ENCODE data around the gene TAF13.
"Not testable (repeated sequence)": the region's sequence is repeated elsewhere in the genome, so short reads cannot be mapped to it uniquely, and the experiment has no call there.

Gene TAF13

DNA sequence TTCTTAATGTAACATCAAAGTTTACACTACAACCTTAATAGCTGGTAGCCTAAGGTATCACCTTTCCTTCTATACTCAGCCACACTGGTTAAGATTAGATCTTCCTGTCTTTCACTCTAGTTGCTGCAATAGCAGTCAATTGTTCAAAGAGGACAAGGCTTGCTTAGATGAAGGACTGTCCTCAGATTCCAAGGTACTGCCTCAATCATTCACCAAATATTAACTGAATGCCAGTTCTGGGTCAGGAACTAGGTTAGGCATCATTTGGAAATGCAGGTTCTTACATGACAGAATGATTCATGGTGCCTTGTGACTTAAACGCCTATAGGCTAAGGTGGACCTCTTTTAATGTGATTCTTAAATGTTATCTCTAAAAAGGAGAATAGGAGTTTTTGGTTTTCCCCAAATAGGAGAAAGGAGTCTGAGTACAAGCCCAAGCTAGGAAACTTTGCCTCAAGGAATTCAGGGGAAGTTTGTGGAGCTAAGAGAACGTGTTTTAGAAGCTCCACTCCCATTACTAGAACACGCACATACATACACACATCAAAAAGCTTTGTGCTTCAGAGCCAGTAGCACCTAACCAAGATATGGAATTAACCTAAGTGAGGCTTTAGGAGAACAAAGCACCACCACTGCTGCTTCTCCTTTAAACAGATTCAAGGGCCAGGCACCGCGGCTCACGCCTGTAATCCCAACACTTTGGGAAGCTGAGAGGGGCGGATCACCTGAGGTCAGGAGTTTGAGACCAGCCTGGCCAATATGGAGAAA, 25.4 kb downstream of the TAF13 start:
- FAIRE-seq (no peak), DNase-seq (ENCODE audit: insufficient read length, low spot score) (no peak)

DNA sequence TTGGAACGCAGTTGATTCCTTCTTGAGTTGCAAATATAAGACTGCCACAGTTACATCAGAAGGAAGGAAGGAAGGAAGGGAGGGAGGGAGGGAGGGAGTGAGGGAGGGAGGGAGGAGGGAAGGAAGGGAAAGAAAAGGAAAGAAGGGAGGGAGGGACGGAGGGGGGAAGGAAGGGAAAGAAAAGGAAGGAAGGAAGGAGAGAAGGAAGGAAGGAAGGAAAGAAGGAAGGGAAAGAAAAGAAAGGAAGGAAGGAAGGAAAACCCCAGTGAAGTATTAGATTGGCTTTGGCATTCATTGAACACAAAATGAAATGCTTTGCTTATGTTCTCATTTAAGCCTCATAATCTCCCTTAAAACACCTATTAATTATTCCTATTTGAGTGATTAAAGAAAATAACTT, 27.5 kb downstream of the TAF13 start:
- FAIRE-seq: no peak
- no peak for DNase-seq (ENCODE audit: insufficient read length, low spot score)

DNA sequence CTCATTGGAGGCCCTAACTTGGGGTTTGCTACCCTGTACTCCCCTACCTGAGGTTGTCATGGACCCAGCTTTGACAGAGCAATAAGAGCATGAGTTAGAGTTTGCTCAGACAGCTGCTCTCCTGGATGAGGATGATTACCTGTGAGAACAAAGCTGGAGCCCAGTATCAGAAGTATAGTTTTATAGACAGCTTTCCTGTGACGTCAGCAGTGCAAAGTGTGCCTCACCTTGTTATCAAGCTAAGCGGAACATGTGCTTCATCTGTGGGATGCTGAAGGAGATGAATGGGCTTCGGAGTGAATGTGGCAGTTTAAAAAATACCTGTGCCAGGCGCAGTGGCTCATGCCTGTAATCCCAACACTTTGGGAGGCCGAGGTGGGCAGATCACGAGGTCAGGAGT, 28.5 kb downstream of the TAF13 start:
- DNase-seq (ENCODE audit: insufficient read length, low spot score): no peak

DNA sequence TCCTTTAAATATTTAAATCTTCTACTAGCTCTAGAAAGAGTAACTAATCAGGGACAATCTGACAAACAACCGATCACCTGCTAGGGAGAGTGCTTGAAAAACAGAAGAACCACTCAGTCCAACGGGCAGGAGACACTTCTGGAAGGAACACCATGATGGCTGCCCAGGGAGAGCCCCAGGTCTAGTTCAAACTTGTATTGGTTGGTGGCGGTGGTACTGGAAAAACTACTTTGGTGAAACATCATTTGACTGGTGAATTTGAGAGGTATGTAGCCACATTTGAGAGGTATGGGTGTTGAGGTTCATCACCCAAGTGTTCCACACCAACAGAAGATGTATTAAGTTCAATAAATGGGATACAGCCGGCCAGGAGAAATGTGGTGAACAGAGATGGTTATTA, 29.1 kb downstream of the TAF13 start:
- no peak for FAIRE-seq
- no peak for DNase-seq (ENCODE audit: insufficient read length, low spot score)

More for the DNA sequence above, 28.5 kb downstream of the TAF13 start:
- FAIRE-seq: no peak

DNA sequence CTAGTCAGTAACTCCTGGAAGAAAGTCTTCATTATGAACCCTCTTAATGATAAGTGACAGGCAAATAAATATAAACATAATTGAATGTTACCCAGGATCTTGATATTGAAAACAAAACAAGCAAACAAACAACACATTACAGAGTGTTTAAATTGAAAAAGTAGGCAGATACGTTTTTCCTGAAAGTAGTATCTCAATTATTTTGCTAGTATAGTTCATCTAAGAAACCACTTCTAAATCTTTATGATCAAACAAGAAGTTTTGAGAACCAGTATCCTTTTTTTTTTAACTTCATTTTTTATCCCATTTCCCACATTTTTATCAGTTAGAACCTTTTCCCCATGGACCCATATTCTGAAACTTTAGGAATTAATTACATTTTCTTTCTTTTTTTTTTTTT, 30.2 kb downstream of the TAF13 start:
- DNase-seq (ENCODE audit: insufficient read length, low spot score) (no peak), FAIRE-seq (no peak)

DNA sequence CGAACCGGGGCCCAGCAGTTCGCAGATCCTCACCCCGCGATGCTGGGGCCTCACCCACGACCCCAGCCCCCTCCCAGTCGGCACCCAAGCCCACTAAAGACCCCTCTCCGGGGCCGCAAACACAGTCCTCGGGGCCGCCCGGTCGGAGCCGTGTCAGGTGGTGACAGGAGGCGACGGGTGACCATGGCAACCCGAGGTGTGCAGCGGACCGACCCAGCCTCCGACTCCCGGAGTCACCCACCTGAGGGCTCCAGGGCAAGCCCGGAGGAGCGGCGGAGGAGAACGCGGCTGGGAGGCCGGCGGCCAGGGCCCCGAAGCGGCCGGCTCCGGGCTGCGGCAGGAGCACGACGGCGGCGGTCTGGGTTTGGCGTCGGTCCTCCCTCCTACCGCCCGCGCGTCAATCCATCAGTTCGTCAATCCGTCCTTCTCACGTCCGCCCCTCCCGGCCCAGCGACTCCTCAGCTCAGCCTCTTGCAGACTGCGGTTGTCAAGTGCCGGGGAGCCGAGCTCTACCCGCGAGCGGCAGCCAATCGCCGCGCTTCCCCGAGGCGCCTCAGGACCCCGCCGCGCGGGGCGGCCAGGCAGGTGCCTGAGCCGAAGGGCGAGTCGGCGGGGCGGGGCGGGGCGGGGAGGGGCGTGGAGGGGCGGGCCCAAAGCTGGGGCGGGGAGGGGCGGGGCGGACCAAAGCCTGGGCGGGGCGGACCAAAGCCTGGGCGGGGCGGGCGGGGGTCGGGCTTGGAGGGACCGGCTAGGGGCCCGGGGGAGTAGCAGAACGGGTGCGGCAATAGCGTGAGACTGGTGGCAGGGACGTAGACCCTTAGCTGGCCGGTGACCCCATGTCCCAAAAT, 34.0 kb downstream of the TAF13 start, which contains the start of gene WDR47:
TSS of gene WDR47 (minus strand) at position 482 of the 848 bp plus-strand sequence. CDS start 18,590 bp downstream, outside the sequence.
- peak; percentile 98 for DNase-seq (ENCODE audit: insufficient read length, low spot score)
- no peak for FAIRE-seq

DNA sequence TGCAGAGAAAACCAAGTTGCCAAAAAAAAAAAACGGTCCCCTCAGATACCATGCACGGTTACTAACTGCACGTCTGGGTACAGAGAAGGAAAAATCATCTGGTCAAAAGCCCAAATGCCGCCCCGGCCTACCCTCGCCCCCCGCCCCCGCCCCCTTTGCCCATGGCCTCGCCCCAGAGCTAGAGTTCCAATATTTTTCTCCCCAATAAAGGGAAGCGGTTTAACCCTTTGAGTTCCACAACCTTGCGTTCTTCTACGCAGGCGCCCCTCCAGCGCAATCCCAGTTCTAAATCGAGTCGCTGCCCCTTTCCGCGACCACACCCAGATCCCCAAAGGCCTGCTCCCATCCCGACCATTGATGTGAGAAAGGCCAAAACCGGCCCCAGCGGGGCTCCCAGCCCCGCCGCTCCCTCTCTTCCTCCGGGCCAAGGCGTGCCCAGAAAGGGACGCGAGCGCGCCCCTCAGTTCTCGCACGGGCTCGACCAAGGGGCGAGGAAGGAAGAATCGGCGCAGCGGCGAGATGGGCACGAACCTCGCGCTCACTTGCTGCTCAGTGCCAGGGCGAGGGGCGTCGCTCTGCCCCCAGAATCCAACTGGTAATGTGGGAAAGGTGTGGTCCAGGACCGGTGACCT, 34.7 kb downstream of the TAF13 start:
- FAIRE-seq (no peak), DNase-seq (ENCODE audit: insufficient read length, low spot score) (peak; percentile 28)

DNA sequence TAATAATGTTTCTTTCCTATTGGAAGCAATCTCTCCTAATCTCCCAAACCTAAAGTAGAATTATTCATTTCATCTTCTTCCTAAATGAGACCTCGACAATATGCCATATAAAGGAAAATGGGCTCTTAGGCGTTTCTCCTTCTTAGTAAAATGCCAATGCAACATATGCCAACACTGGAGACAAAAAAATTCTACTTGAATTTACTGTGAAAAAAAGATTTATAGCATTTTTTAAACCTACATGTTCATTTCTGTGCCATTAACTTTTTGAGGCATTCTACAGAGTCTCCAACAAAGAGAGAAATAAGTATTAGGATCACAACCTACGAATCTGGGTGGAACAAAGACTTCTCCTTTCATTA, 35.2 kb downstream of the TAF13 start:
- DNase-seq (ENCODE audit: insufficient read length, low spot score) (no peak), FAIRE-seq (no peak)

DNA sequence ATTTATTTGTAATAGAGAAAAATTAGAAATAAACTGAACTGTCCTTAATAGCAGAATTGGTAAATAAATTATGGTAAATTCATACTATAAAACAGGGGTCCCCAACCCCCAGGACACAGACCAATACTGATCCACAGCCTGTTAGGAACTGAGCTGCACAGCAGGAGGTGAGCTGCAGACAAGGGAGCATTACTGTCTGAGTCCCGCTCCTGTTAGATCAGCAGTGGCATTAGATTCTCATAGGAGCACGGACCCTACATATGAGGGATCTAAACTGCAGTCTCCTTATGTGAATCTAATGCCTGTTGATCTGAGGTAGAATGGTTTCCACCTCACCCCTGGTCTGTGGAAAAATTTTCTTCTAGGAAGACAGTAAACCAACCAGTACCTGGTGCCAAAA, 41.4 kb downstream of the TAF13 start:
- DNase-seq (ENCODE audit: insufficient read length, low spot score) (no peak), FAIRE-seq (no peak)

DNA sequence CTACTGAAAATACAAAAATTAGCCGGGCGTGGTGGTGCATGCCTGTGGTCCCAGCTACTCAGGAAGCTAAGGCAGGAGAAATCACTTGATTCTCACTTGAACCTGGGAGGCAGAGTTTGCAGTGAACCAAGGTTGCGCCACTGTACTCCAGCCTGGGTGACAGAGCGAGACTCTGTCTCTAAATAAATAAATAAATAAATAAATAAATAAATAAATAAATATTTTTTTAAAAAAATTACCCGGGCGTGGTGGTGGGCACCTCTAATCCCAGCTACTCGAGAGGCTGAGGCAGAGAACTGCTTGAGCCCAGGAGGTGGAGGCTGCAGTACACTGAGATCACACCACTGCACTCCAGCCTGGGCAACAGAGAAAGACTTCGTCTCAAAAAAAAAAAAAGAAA, 46.3 kb downstream of the TAF13 start:
- not testable (repeated sequence) for FAIRE-seq; DNase-seq (ENCODE audit: insufficient read length, low spot score)

DNA sequence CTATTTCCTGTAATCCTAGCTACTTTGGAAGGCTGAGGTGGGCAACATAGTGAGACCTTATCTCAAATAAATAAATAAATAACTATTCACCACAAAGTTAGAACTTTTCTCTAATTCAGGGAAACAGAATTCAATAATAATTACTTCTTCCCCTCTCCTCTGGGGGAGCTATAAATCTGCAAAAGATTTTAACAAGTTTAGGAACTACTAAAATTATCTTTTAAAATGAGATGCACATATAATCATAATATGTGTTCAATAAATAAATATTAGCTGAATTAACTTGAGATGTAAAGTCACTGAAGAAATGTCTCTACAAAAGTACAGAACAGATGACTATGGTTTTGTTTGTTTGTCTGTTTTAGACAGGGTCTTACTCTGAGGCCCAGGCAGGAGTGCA, 48.0 kb downstream of the TAF13 start:
- no peak for DNase-seq (ENCODE audit: insufficient read length, low spot score)
- FAIRE-seq: no peak

DNA sequence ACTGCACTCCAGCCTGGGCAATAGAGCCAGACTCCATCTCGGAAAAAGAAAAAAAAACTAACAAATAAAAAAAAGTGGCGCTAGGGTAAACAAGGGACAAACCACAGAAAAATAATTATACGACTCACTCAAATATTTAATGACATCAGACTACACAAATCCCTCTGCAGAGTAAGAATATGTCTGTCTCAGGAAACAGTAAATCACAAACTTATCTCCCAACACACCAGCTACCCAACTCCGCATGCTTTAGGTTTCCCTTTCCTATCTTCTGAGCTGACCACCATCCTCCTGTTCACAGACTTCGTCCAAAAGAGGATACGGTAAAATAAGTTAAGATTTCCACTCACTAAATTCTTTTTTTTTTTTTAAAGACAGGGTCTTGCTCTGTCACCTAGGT, 50.1 kb downstream of the TAF13 start:
- DNase-seq (ENCODE audit: insufficient read length, low spot score): no peak
- FAIRE-seq: no peak

DNA sequence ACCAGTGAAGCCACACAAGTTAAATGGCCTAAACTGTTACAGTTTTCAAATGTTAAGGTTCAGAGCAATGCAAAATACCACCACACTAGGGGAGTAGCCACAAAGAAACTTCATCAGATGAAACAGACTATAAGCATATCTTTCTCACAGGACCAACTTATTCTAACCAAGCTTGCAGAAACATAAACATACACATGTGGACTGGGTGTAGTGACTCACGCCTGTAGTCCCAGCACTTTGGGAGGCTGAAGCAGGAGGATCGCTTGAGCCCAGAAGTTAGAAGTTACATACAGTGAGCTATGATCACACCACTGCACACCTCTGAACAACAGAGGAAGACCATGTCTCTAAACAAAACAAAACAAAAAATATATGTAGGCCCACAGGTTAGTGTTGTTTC, 51.2 kb downstream of the TAF13 start:
- no peak for DNase-seq (ENCODE audit: insufficient read length, low spot score)
- FAIRE-seq: no peak

DNA sequence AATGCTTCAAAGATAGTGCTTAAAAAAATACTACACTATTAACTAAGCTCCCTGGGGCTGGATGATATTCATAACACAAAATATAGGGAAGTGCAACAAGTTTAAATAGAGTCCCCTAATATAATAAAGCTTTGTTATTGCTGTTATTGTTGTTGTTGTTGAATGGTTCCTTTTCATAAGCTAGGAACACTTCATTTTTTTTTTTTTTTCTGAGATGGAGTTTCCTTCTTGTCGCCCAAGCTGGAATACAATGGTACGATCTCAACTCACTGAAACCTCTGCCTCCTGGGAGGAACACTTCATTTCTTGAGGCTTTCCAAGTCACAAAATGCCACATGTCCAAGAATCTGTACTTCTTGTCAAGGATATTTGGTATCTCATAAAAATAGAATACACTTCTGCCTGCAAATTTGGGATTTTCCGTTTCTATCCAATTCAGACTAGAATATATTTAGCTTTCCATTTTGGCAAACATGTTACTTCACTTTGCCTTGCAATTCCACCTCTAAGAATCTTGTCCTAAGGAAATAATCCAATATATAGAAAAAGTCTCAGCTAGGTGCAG, 55.0 kb downstream of the TAF13 start:
- FAIRE-seq (no peak), DNase-seq (ENCODE audit: insufficient read length, low spot score) (no peak)

DNA sequence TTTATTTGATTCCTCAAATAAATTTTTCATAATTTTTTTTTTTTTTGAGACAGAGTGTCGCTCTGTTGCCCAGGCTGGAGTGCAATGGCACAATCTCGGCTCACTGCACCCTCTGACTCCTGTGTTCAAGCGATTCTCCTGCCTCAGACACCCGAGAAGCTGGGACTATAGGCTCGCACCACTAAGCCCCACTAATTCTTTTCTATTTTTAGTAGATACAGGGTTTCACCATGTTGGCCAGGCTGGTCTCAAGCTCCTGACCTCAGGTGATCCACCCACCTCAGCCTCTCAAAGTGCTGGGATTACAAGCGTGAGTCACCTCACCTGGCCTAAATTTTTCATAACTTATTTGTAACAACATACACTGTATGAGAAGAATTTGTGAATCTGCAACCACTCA, 58.1 kb downstream of the TAF13 start:
- DNase-seq (ENCODE audit: insufficient read length, low spot score); FAIRE-seq: not testable (repeated sequence)

DNA sequence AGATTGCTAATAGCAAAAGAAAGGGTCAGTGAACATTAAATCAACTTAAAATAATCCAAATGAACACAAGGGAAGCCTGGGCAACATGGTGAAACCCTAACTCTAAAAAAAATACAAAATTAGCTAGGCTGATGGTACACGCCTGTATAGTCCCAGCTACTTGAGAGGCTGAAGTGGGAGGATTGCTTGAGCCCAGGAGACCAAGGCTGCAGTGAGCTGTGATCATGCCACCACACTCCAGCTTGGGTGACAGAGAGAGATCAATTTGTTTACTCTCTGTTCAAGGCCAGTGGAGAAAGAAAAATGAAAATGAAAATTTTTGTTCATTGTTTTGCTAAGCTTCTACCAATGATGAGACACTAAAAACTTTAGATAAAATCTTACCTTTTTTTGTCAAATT, 58.7 kb downstream of the TAF13 start:
- DNase-seq (ENCODE audit: insufficient read length, low spot score) (no peak), FAIRE-seq (no peak)

All from GM19239 (cell line).